Measurements from ENCODE around the gene C22orf23. TPM values are rescaled to one million over a fixed set of nuclear protein-coding genes. Genes with fewer than 3 reads are reported as not detected.
"Not testable (repeated sequence)": the region's sequence is repeated elsewhere in the genome, so short reads cannot be mapped to it uniquely, and the experiment has no call there.

The C22orf23 gene
- total RNA-seq, 1 experiment from 2014 or later: 0.36 TPM

GRCh38 chr22:37968452-37969251 lies 15.3 kb upstream of the C22orf23 start:
- no peaks in the 10 kb centered on the region for H3K9me3 ChIP-seq
- no peak overlapping the region for H3K4me3 ChIP-seq
- H3K27me3 ChIP-seq: no peaks in the 10 kb centered on the region
- H3K36me3 ChIP-seq: peaks cover 32% of the 10 kb centered on the region
- no peak for DNase-seq

GRCh38 chr22:37967637-37968451 lies 14.4 kb upstream of the C22orf23 start:
- Histone ChIP-seq H3K4me3 (no peak overlapping the region), H3K9me3 (no peaks in the 10 kb centered on the region), H3K36me3 (peaks cover 34% of the 10 kb centered on the region), H3K27me3 (no peaks in the 10 kb centered on the region)
- no peak for DNase-seq

- H3K36me3 ChIP-seq: peaks cover 34% of the 10 kb centered on the region
- no peaks in the 10 kb centered on the region for H3K9me3 ChIP-seq
- no peaks in the 10 kb centered on the region for H3K27me3 ChIP-seq
- DNase-seq: no peak
- H3K4me3 ChIP-seq: no peak overlapping the region
Observed at GRCh38 chr22:37967147-37967546, 13.7 kb upstream of the C22orf23 start.

- Histone ChIP-seq H3K36me3 (peaks cover 40% of the 10 kb centered on the region), H3K27me3 (no peaks in the 10 kb centered on the region), H3K9me3 (no peaks in the 10 kb centered on the region), H3K4me3 (no peak overlapping the region)
- no peak for DNase-seq
Observed at GRCh38 chr22:37965940-37966664, 12.7 kb upstream of the C22orf23 start.

GRCh38 chr22:37961062-37961461 lies 7.7 kb upstream of the C22orf23 start:
- no peak for DNase-seq
- no peak overlapping the region for H3K4me3 ChIP-seq
- H3K27me3 ChIP-seq: no peaks in the 10 kb centered on the region
- H3K9me3 ChIP-seq: no peaks in the 10 kb centered on the region
- H3K36me3 ChIP-seq: peaks cover 54% of the 10 kb centered on the region

GRCh38 chr22:37959231-37959825 lies 5.9 kb upstream of the C22orf23 start:
- H3K9me3 ChIP-seq: no peaks in the 10 kb centered on the region
- H3K27me3 ChIP-seq: no peaks in the 10 kb centered on the region
- DNase-seq: no peak
- peaks cover 44% of the 10 kb centered on the region for H3K36me3 ChIP-seq
- no peak overlapping the region for H3K4me3 ChIP-seq

GRCh38 chr22:37957232-37957631 lies 3.8 kb upstream of the C22orf23 start:
- Histone ChIP-seq H3K27me3 (no peaks in the 10 kb centered on the region), H3K4me3 (no peak overlapping the region), H3K36me3 (peaks cover 42% of the 10 kb centered on the region), H3K9me3 (no peaks in the 10 kb centered on the region)
- no peak for DNase-seq

GRCh38 chr22:37955825-37956397 lies 2.5 kb upstream of the C22orf23 start:
- H3K4me3 ChIP-seq, DNase-seq, H3K9me3 ChIP-seq, H3K27me3 ChIP-seq: not testable (repeated sequence)
- peaks cover 34% of the 10 kb centered on the region for H3K36me3 ChIP-seq

GRCh38 chr22:37954686-37955085 lies 1.3 kb upstream of the C22orf23 start:
- Histone ChIP-seq H3K9me3 (no peaks in the 10 kb centered on the region), H3K4me3 (peak overlapping the region; percentile 100), H3K36me3 (peaks cover 31% of the 10 kb centered on the region), H3K27me3 (no peaks in the 10 kb centered on the region)
- no peak for DNase-seq

- Histone ChIP-seq H3K36me3 (peaks cover 19% of the 10 kb centered on the region), H3K9me3 (no peaks in the 10 kb centered on the region), H3K4me3 (peak overlapping the region; percentile 100), H3K27me3 (no peaks in the 10 kb centered on the region)
- DNase-seq: no peak
Observed at GRCh38 chr22:37953062-37953436, 352 bp downstream of the C22orf23 start.

- DNase-seq, H3K27me3 ChIP-seq, H3K9me3 ChIP-seq: not testable (repeated sequence)
- peak overlapping the region; percentile 100 for H3K4me3 ChIP-seq
- peaks cover 16% of the 10 kb centered on the region for H3K36me3 ChIP-seq
Observed at GRCh38 chr22:37952629-37953028, 772 bp downstream of the C22orf23 start.

GRCh38 chr22:37951305-37951704 lies 2.1 kb downstream of the C22orf23 start:
- DNase-seq: no peak
- Histone ChIP-seq H3K9me3 (no peaks in the 10 kb centered on the region), H3K4me3 (no peak overlapping the region), H3K36me3 (peaks cover 3% of the 10 kb centered on the region; the same call in 1 of the 2 replicates), H3K27me3 (no peaks in the 10 kb centered on the region)

GRCh38 chr22:37947142-37947795 lies 6.1 kb downstream of the C22orf23 start:
- not testable (repeated sequence) for H3K4me3 ChIP-seq, H3K36me3 ChIP-seq, H3K9me3 ChIP-seq, DNase-seq, H3K27me3 ChIP-seq

- peaks cover 17% of the 10 kb centered on the region for H3K36me3 ChIP-seq
- not testable (repeated sequence) for DNase-seq, H3K27me3 ChIP-seq, H3K9me3 ChIP-seq, H3K4me3 ChIP-seq
Observed at GRCh38 chr22:37944423-37944822, 9.0 kb downstream of the C22orf23 start.

GRCh38 chr22:37943825-37944198 lies 9.6 kb downstream of the C22orf23 start:
- H3K4me3 ChIP-seq: no peak overlapping the region
- no peaks in the 10 kb centered on the region for H3K27me3 ChIP-seq
- no peak for DNase-seq
- H3K9me3 ChIP-seq: no peaks in the 10 kb centered on the region
- H3K36me3 ChIP-seq: peaks cover 23% of the 10 kb centered on the region

All from MG63 (cell line).